Dendritic cell treated with granulocyte-macrophage colony-stimulating factor and Interleukin-4, amounts not matched to agents 40 ng/mL and 50 ng/mL, for 4 days (primary cell): ENCODE results near the gene GABBR1.

ENCODE experiments used
- H3K27ac Mint-ChIP-seq: one replicate; pipeline ENCODE4 v1.8.0; 2022; ENCODE audit warnings: mild to moderate bottlenecking, mixed read lengths
- H3K27me3 Mint-ChIP-seq: one replicate; pipeline ENCODE4 v1.8.0; 2022; ENCODE audit warnings: mild to moderate bottlenecking, mixed read lengths
- H3K36me3 Mint-ChIP-seq: one replicate; pipeline ENCODE4 v1.8.0; 2022; ENCODE audit warnings: low read depth, mixed read lengths
- H3K4me1 Mint-ChIP-seq: one replicate; pipeline ENCODE4 v1.8.0; 2022; ENCODE audit warnings: low read depth, mixed read lengths
- H3K4me3 Mint-ChIP-seq: one replicate; pipeline ENCODE4 v1.8.0; 2022; ENCODE audit warnings: mild to moderate bottlenecking, moderate library complexity, mixed read lengths
- H3K9me3 Mint-ChIP-seq: one replicate; pipeline ENCODE4 v1.8.0; 2022; ENCODE audit warnings: mixed read lengths
- intact Hi-C: fragments of 100-400 bp; cut with micrococcal nuclease; formaldehyde crosslinking; loops from one replicate; pipeline ENCODE4 v1.15.0; 2022

Gene GABBR1

DNA sequence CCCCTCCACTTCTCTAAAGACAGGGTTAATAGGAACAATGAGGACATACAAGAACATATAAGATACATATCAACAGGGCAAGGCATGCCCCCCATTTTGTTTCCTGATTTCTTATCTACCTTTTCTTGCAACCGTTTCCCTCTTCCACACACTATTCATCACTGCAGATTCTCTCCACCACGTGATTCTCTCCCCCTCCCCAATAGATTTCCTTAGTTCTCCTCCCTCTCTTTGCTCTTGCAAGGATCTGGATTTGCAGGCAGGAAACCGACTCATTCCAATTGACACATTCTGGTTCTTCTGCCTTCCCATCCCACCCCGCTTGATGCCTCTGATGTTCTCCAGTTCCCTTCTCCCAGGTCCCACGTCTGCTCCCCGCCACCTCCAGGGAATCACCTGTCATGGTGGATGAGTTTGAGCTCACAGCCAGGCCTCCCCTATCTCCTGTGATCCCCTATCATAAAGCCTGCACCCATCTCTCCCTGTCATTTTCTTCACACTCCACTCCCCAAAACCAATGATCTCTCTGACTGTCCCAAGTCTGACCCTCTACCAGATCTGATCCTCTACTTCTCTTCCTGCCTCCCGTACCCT is 7.5 kb downstream of the GABBR1 start:
- peaks cover 48% of the 10 kb centered on the region for H3K27me3 Mint-ChIP-seq
- H3K9me3 Mint-ChIP-seq = no peaks in the 10 kb centered on the region
- intact Hi-C loops = no loop called here
- H3K36me3 Mint-ChIP-seq = peaks cover 51% of the 10 kb centered on the region
- peaks cover 53% of the 10 kb centered on the region for H3K4me1 Mint-ChIP-seq
- no peak overlapping the region for H3K27ac Mint-ChIP-seq
- no peak overlapping the region for H3K4me3 Mint-ChIP-seq

DNA sequence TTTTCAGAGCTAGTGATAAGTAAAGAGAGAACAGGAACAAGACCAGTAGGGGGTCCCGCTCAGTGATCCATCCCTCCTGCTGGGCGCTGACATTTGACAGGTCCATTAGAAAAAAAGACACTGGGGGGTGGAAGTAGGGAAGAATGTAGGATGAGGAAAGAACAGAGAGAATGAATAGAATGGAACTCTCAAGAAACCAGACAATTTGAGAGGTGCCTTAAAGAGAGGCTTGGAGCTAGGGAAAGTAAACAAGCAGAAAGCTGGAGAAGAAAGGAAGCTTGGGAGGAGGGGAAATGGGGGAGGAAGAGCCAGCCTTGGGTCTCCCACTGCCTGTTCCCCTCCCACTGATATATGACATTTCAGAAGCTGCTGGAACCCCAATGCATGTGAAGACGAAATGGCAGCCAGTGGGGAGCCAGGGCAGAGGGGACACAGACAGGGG is 8.4 kb downstream of the GABBR1 start:
- Mint-ChIP-seq H3K4me3 (no peak overlapping the region), H3K9me3 (no peaks in the 10 kb centered on the region), H3K36me3 (peaks cover 51% of the 10 kb centered on the region), H3K27me3 (peaks cover 40% of the 10 kb centered on the region), H3K4me1 (peaks cover 52% of the 10 kb centered on the region), H3K27ac (no peak overlapping the region)
- intact Hi-C loops = no loop called here

DNA sequence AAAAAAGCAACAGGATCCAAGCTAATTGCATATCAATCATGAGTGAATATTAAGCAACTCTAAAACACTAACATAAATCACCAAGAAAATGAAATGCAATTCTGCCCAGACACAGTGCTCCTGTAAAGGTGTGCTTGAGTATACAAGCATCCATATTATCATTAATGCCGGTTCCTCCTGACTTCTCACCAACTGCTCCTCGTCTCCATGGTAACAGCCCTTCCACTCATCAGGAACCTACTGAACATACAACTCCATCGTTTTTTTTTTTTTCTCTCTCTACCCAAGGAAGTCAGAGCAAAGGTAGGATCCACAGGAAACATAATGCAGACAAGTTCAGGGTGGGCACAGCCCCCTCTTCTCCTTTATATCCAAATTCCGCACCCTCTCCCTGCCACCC is 12.4 kb downstream of the GABBR1 start:
- H3K9me3 Mint-ChIP-seq = no peaks in the 10 kb centered on the region
- peaks cover 76% of the 10 kb centered on the region for H3K36me3 Mint-ChIP-seq
- H3K27me3 Mint-ChIP-seq = peaks cover 15% of the 10 kb centered on the region
- intact Hi-C loops = no loop called here
- peaks cover 38% of the 10 kb centered on the region for H3K4me1 Mint-ChIP-seq
- no peak overlapping the region for H3K4me3 Mint-ChIP-seq
- H3K27ac Mint-ChIP-seq = peak overlapping the region; percentile 60

DNA sequence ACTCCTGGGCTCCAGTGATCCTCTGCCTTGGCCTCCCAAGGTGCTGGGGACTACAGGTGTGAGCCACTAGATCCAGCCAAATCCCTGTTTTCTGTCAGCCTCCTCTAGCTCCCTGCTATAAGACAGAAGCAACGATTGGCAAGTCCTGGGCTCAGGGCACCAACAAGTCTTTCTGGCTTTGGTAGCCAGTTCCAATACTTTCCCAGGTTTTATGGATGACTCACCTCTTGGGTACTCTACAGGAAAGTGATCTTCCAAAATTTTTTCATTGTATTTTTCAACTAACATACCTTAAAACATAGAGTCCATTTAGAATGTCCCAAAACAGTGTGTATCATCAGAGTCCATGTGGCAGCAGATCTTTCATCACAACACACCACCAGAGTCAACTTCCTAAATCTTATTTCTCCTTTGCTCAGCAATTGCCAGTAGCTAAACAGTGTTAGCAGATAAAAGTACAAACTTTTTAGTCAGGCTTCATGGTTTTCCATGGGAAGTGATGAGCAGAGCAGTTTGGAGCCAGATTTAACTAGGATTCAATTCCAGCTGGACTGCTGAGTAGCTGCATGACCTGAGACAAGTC is 13.3 kb downstream of the GABBR1 start:
- peak overlapping the region; percentile 60 for H3K27ac Mint-ChIP-seq
- no peak overlapping the region for H3K4me3 Mint-ChIP-seq
- H3K4me1 Mint-ChIP-seq = peaks cover 30% of the 10 kb centered on the region
- H3K36me3 Mint-ChIP-seq = peaks cover 85% of the 10 kb centered on the region
- H3K9me3 Mint-ChIP-seq = no peaks in the 10 kb centered on the region
- peaks cover 7% of the 10 kb centered on the region for H3K27me3 Mint-ChIP-seq
- intact Hi-C loops = no loop called here

DNA sequence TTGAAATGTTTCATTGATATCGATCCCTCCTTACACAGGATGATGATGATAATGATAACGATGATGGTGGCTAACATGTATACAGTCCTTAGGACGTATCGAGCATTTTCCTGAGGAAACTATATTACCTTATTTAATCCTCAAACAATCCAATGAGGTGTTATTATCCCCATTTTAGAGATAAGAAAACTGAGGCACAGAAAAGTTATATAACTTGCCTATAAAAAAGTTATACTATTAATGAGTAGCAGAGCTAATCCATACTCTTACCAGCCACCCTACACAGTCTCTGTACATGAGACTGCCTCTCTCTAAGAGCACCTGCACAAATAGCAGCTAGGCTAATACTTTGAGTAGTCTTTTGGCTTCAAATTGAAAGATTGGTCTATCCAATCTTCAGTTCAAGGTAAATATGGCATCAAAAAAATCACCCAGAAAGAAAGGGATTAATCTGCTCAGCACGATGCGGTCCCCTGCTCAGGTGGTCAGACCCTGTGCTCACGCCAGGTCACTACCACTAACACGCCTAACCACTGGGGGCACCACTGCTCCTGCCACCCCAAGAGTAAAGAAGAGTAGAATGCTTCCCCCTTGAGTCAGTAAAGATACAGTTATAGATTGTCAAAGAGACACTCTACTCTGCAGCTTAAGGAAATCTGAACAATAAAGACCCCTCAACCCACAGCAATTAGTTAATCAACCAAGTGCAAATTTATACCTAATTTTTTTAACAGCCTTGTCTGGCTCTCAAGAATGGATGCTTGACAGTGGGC is 15.0 kb downstream of the GABBR1 start:
- Mint-ChIP-seq H3K4me1 (peaks cover 17% of the 10 kb centered on the region), H3K27ac (no peak overlapping the region), H3K9me3 (no peaks in the 10 kb centered on the region), H3K36me3 (peaks cover 86% of the 10 kb centered on the region), H3K4me3 (no peak overlapping the region), H3K27me3 (no peaks in the 10 kb centered on the region)
- intact Hi-C loops = no loop called here

DNA sequence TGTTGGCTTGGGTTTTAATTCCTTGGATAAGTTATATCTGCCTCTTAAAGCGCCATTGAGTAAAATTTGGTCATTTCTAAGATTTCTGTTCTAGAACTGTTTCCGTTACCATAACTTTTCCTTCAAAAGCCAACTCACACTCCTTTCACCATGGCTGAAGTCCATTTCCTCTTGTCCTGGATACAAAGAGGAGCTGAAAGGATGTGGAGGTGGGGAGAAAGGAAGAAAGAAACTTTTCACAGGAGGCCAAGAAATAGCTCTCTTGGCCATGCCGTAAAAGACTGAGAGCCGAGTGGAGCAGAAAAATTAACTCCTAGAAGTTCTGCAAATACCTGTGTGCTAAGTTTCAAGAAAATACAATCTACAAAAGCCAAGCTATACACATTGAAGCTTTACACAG is 21.6 kb downstream of the GABBR1 start:
- no peak overlapping the region for H3K4me3 Mint-ChIP-seq
- no peaks in the 10 kb centered on the region for H3K4me1 Mint-ChIP-seq
- H3K9me3 Mint-ChIP-seq = no peaks in the 10 kb centered on the region
- intact Hi-C loops = no loop called here
- H3K27me3 Mint-ChIP-seq = no peaks in the 10 kb centered on the region
- peaks cover 87% of the 10 kb centered on the region for H3K36me3 Mint-ChIP-seq
- H3K27ac Mint-ChIP-seq = no peak overlapping the region

DNA sequence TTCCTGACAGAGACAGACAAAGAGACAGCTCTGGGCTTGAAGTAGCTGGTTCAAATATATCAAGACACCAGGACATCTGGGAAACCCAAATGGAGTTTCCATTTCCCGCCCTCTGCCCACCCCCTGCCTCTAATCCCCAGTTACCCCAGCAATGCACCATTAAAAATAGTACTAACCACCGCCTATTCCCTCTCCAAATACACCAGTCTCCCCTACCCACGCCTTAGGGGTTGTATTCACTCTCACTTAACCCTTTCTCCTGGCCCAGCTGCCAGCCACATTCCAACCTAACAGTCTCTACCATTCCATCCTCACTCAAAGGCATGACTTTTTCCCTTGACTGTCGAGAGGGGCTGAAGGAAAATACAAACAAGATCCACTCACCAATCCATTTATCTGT is 22.4 kb downstream of the GABBR1 start:
- Mint-ChIP-seq H3K27ac (no peak overlapping the region), H3K4me3 (no peak overlapping the region), H3K9me3 (no peaks in the 10 kb centered on the region), H3K27me3 (no peaks in the 10 kb centered on the region), H3K36me3 (peaks cover 89% of the 10 kb centered on the region), H3K4me1 (no peaks in the 10 kb centered on the region)
- intact Hi-C loops = no loop called here

DNA sequence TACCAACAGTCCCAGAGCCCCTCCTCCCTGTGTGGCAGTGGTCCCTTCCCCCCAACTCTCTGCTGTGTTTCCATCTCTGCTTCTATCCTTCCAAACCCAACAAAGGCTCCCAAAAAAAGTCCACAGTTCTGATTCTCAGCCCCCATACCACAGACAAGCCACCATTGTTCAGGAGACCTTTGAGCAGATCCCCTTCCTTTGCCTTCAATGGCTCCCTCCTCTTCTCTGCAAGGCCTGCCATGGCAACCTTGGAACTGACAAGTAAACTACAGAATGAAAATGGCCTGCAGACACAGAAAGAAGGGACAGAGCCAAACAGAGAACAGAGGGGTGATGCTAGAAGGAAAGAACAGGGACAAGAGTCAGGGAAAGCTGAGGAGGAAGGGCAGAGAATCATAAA is 24.9 kb downstream of the GABBR1 start:
- no peak overlapping the region for H3K4me3 Mint-ChIP-seq
- no peaks in the 10 kb centered on the region for H3K9me3 Mint-ChIP-seq
- peaks cover 87% of the 10 kb centered on the region for H3K36me3 Mint-ChIP-seq
- no peak overlapping the region for H3K27ac Mint-ChIP-seq
- intact Hi-C loops = no loop called here
- no peaks in the 10 kb centered on the region for H3K27me3 Mint-ChIP-seq
- H3K4me1 Mint-ChIP-seq = no peaks in the 10 kb centered on the region

DNA sequence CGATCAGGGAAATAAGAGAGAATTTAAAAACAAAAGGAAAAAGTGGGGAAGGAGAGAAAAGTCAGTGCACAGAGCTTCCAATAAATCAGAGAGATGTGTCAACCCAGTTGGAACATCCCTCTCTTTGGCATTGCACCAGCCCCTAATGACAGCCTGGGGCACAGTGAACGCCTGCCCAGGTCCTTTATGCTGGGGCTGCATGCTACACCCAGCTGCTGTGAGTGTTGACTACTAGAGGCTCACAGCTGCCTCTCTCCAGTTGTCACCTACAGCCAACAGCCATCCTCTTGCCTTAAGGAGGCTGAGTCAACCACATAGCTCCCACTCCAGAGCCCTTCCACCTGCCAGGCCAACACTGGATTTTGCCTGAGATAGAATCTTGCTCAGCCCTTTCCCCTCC is 29.1 kb downstream of the GABBR1 start:
- intact Hi-C loops = no loop called here
- H3K4me3 Mint-ChIP-seq = no peak overlapping the region
- peaks cover 78% of the 10 kb centered on the region for H3K36me3 Mint-ChIP-seq
- no peaks in the 10 kb centered on the region for H3K4me1 Mint-ChIP-seq
- no peaks in the 10 kb centered on the region for H3K9me3 Mint-ChIP-seq
- no peaks in the 10 kb centered on the region for H3K27me3 Mint-ChIP-seq
- no peak overlapping the region for H3K27ac Mint-ChIP-seq

DNA sequence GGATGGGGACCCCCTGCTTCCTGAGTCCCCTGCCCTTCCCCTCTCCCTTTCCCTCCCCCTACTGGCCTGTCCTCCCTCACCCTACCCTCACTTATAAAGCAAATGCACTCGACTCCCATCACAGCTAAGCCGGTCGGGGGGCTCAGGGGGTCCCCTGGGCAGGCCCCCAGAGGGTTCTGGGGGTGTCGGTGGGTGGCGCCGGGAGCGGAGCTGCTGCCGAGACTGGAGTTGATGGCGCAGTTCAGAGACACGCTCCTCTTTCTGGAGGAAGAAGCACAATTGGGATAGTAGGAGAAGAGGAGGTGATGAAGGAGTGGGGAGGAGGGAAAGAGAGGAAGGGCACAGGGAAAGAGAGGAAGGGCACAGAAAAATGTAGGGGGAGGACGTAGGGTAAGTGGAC is 29.5 kb downstream of the GABBR1 start:
- Mint-ChIP-seq H3K4me3 (no peak overlapping the region), H3K9me3 (no peaks in the 10 kb centered on the region), H3K27me3 (no peaks in the 10 kb centered on the region), H3K36me3 (peaks cover 73% of the 10 kb centered on the region), H3K4me1 (no peaks in the 10 kb centered on the region), H3K27ac (no peak overlapping the region)
- intact Hi-C loops = no loop called here

DNA sequence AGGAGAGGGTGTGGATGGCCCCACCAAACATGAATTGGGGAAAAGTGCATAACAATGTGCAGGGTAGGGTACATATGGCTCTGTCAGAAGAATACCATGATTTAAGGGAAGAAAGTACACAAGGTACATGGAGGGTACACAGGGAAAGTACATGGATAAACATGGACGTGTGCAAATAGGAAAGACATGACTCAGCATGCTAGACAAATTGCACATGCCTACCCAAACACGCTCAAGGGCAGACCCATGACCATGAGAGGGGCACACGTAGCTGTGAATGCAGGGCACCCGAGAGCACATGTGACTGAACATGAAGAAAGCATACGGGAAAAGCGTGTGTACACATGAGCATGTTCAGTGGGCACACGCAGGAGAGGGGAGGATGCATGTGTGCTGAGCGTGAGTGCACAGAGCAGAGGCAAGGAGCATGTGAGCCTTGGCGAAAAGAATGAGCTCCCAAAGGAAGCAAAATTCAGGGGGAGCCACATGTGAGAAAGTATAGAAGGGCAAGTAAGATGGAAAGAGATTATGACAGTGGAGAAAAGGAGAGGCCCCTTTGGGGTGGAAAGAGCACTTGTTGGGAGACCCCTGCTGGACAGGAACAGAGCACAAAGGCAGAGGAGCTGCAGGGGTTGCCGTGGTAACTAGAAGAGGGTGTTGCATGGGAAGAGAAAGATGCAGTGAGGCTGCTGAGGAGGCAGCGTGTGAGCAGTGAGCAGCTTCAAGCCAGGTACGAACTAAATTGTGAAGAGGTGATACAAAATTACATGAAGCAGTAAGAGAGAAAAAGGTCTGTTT is 30.2 kb downstream of the GABBR1 start:
- H3K27ac Mint-ChIP-seq = no peak overlapping the region
- H3K4me3 Mint-ChIP-seq = no peak overlapping the region
- H3K36me3 Mint-ChIP-seq = peaks cover 66% of the 10 kb centered on the region
- H3K9me3 Mint-ChIP-seq = no peaks in the 10 kb centered on the region
- intact Hi-C loops = no loop called here
- H3K4me1 Mint-ChIP-seq = no peaks in the 10 kb centered on the region
- no peaks in the 10 kb centered on the region for H3K27me3 Mint-ChIP-seq

DNA sequence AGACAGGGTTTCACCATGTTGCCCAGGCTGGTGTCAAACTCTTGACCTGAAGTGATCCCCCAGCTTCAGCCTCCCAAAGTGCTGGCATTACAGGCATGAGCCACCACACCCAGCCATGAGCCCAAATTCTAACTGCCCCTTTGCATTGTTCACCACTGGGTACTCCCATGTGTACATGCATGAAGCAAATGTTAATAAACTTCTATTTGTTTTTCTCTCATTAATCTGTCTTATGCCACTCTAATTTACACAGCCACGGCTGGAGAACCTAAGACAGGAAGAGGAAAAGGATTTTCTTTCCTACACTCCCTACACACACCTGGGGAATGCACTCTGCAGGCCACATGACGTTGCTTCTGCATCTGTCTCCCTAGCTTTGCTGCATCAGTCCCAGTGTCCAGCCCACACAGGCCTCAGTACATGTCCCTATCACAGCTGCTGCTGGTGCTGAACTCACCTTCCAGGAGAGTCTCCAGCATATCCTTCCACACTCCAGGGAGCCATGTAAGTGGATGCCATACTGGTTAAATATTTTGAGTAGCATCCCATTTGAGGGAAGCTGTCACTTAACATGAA is 34.7 kb downstream of the GABBR1 start:
- peaks cover 25% of the 10 kb centered on the region for H3K36me3 Mint-ChIP-seq
- intact Hi-C loops = no loop called here
- no peaks in the 10 kb centered on the region for H3K9me3 Mint-ChIP-seq
- no peaks in the 10 kb centered on the region for H3K4me1 Mint-ChIP-seq
- H3K27me3 Mint-ChIP-seq = peaks cover 2% of the 10 kb centered on the region
- no peak overlapping the region for H3K27ac Mint-ChIP-seq
- no peak overlapping the region for H3K4me3 Mint-ChIP-seq

DNA sequence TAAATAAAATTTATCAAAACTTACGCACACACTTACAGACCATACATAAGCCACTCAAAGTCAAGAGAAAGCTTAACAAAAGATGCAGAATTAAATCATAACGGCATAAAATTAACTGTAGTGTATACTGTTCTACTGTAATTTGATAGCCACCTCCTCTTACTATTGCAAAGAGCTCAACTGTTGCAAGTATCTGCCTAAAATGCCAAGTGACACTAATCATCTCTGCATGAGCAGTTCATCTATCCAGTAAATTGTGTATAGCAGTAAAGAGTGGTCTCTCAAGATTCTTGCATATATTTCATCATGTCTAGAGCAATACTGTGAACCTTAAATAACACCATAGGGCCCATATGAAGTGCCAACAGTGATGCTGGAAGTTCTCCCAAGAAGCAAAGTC is 35.8 kb downstream of the GABBR1 start:
- H3K9me3 Mint-ChIP-seq = no peaks in the 10 kb centered on the region
- intact Hi-C loops = no loop called here
- H3K27ac Mint-ChIP-seq = no peak overlapping the region
- H3K4me3 Mint-ChIP-seq = no peak overlapping the region
- H3K36me3 Mint-ChIP-seq = peaks cover 14% of the 10 kb centered on the region
- peaks cover 7% of the 10 kb centered on the region for H3K4me1 Mint-ChIP-seq
- peaks cover 5% of the 10 kb centered on the region for H3K27me3 Mint-ChIP-seq
